ENCODE measurements around the gene SNAPIN.

DNA sequence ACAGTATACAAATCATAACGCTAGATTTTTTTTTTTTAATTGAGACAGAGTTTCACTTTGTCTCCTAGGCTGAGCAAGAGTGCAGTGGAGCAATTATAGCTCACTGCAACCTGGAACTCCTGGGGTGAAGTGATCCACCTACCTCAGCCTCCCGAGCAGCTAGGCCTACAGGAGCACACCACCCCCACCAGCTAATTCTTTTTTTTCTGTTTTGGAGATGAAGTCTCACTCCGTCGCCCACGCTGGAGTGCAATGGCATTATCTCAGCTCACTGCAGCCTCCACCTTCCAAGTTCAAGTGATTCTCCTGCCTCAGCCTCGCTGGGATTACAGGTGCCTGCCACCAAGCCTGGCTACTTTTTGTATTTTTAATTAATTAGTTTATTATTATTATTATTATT is 41.3 kb downstream of the SNAPIN start:
- TF ChIP-seq YY1 (IDR thresholded peaks at IDR 0.05; ENCODE audit: insufficient read depth, insufficient read length) (no peak), ZNF274 (IDR thresholded peaks at IDR 0.05; ENCODE audit: low read depth, low read length) (no peak)
